ENCODE data around the gene FGD5. TPM values are rescaled to one million over a fixed set of nuclear protein-coding genes. Genes with fewer than 3 reads are reported as not detected.

FGD5 gene
- total and polyA plus RNA-seq, 2 experiments from 2014 or later = 7.4 to 12.2 TPM

DNA sequence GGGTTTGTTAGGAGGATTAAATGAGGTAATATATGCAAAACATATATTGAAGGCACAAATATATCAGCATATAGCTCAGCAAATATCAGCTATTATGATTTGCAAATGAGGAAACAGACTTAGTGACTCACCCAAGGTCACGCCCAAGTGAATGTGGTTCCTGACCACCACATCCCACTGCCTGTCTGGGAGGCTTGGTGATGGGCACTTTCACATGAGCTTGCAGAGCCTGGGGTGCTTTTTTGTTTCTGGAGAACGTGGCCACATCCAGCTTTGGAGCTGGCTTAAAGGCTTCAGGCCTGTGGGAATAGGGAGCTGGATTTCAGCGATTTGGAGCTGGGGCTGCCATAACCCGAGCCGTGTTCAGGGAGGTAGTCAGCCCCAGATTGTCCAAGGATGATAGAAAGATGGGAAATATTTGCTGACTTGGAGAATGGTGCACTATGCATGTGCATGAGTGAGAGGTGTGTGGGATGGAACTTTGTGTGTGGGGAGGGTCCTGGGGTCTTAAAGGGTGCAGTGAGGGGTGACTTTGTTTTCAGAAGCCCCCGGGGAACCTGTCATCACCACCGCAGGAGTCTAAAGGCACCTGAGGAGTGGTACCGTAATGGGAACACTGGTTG is 12.0 kb upstream of the FGD5 start:
- H3K79me2 ChIP-seq (replicated peaks; ENCODE audit: insufficient read depth) = no peaks in the 10 kb centered on the region
- H3K27ac Mint-ChIP-seq = no peak overlapping the region
- no peaks in the 10 kb centered on the region for H3K9me3 Mint-ChIP-seq
- no peak overlapping the region for H3K4me2 ChIP-seq
- DNase-seq (ENCODE audit: low spot score) = no peak
- peaks cover 35% of the 10 kb centered on the region for H3K27me3 ChIP-seq (ENCODE audit: insufficient read depth)
- H2AFZ ChIP-seq = no peak overlapping the region
- no peak for ATAC-seq
- H3F3A ChIP-seq (replicated peaks; ENCODE audit: low read depth) = no peaks in the 10 kb centered on the region
- H3K9me2 ChIP-seq (ENCODE audit: insufficient read depth) = no peaks in the 10 kb centered on the region; the same call in 1 of the 2 replicates
- H3K4me1 Mint-ChIP-seq = peaks cover 30% of the 10 kb centered on the region
- H3K4me1 ChIP-seq (ENCODE audit: insufficient read depth) = peaks cover under 1% of the 10 kb centered on the region; the same call in 1 of the 2 replicates
- peaks cover 34% of the 10 kb centered on the region for H3K27me3 Mint-ChIP-seq (ENCODE audit: insufficient read depth, low read depth, poor library complexity)
- no peak overlapping the region for H3K27ac ChIP-seq (ENCODE audit: low read depth)
- H3K36me3 Mint-ChIP-seq (ENCODE audit: low read depth) = no peaks in the 10 kb centered on the region
- H3K4me3 ChIP-seq = no peak overlapping the region
- no peak for TF ChIP-seq EZH2 (IDR thresholded peaks at IDR 0.05; ENCODE audit: low read depth, unreplicated experiment)
- no peak for TF ChIP-seq EZH2phosphoT487 (IDR thresholded peaks at IDR 0.05; ENCODE audit: unreplicated experiment)
- TF ChIP-seq STAT1 (IDR thresholded peaks at IDR 0.05; ENCODE audit: unreplicated experiment) = no peak
- TF ChIP-seq ZNF114 (CRISPR knock-in tag; IDR thresholded peaks at IDR 0.05) = no peak
- TF ChIP-seq, protein P1, sequence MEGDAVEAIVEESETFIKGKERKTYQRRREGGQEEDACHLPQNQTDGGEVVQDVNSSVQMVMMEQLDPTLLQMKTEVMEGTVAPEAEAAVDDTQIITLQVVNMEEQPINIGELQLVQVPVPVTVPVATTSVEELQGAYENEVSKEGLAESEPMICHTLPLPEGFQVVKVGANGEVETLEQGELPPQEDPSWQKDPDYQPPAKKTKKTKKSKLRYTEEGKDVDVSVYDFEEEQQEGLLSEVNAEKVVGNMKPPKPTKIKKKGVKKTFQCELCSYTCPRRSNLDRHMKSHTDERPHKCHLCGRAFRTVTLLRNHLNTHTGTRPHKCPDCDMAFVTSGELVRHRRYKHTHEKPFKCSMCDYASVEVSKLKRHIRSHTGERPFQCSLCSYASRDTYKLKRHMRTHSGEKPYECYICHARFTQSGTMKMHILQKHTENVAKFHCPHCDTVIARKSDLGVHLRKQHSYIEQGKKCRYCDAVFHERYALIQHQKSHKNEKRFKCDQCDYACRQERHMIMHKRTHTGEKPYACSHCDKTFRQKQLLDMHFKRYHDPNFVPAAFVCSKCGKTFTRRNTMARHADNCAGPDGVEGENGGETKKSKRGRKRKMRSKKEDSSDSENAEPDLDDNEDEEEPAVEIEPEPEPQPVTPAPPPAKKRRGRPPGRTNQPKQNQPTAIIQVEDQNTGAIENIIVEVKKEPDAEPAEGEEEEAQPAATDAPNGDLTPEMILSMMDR (conservative IDR thresholded peaks at IDR 0.05; ENCODE audit: low read depth in 2 of 2) = no peak
- no peak for TF ChIP-seq CREB1 (CRISPR knock-in tag; IDR thresholded peaks at IDR 0.05; ENCODE audit: low read depth)
- TF ChIP-seq, protein P2, sequence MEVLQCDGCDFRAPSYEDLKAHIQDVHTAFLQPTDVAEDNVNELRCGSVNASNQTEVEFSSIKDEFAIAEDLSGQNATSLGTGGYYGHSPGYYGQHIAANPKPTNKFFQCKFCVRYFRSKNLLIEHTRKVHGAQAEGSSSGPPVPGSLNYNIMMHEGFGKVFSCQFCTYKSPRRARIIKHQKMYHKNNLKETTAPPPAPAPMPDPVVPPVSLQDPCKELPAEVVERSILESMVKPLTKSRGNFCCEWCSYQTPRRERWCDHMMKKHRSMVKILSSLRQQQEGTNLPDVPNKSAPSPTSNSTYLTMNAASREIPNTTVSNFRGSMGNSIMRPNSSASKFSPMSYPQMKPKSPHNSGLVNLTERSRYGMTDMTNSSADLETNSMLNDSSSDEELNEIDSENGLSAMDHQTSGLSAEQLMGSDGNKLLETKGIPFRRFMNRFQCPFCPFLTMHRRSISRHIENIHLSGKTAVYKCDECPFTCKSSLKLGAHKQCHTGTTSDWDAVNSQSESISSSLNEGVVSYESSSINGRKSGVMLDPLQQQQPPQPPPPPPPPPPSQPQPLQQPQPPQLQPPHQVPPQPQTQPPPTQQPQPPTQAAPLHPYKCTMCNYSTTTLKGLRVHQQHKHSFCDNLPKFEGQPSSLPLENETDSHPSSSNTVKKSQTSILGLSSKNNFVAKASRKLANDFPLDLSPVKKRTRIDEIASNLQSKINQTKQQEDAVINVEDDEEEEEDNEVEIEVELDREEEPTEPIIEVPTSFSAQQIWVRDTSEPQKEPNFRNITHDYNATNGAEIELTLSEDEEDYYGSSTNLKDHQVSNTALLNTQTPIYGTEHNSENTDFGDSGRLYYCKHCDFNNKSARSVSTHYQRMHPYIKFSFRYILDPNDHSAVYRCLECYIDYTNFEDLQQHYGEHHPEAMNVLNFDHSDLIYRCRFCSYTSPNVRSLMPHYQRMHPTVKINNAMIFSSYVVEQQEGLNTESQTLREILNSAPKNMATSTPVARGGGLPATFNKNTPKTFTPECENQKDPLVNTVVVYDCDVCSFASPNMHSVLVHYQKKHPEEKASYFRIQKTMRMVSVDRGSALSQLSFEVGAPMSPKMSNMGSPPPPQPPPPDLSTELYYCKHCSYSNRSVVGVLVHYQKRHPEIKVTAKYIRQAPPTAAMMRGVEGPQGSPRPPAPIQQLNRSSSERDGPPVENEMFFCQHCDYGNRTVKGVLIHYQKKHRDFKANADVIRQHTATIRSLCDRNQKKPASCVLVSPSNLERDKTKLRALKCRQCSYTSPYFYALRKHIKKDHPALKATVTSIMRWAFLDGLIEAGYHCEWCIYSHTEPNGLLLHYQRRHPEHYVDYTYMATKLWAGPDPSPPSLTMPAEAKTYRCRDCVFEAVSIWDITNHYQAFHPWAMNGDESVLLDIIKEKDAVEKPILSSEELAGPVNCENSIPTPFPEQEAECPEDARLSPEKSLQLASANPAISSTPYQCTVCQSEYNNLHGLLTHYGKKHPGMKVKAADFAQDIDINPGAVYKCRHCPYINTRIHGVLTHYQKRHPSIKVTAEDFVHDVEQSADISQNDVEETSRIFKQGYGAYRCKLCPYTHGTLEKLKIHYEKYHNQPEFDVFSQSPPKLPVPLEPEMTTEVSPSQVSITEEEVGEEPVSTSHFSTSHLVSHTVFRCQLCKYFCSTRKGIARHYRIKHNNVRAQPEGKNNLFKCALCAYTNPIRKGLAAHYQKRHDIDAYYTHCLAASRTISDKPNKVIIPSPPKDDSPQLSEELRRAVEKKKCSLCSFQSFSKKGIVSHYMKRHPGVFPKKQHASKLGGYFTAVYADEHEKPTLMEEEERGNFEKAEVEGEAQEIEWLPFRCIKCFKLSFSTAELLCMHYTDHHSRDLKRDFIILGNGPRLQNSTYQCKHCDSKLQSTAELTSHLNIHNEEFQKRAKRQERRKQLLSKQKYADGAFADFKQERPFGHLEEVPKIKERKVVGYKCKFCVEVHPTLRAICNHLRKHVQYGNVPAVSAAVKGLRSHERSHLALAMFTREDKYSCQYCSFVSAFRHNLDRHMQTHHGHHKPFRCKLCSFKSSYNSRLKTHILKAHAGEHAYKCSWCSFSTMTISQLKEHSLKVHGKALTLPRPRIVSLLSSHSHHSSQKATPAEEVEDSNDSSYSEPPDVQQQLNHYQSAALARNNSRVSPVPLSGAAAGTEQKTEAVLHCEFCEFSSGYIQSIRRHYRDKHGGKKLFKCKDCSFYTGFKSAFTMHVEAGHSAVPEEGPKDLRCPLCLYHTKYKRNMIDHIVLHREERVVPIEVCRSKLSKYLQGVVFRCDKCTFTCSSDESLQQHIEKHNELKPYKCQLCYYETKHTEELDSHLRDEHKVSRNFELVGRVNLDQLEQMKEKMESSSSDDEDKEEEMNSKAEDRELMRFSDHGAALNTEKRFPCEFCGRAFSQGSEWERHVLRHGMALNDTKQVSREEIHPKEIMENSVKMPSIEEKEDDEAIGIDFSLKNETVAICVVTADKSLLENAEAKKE (CRISPR knock-in tag; IDR thresholded peaks at IDR 0.05) = no peak
- TF ChIP-seq JUNB (IDR thresholded peaks at IDR 0.05; ENCODE audit: unreplicated experiment) = no peak
- TF ChIP-seq ZNF331 (CRISPR knock-in tag; IDR thresholded peaks at IDR 0.05; ENCODE audit: low read depth) = no peak
- TF ChIP-seq REST (IDR thresholded peaks at IDR 0.05; ENCODE audit: unreplicated experiment) = no peak
- no peak for TF ChIP-seq NANOG (IDR thresholded peaks at IDR 0.05; ENCODE audit: borderline replicate concordance)
- TF ChIP-seq POLR2AphosphoS5 (IDR thresholded peaks at IDR 0.05; ENCODE audit: low read depth) = no peak
- TF ChIP-seq, protein P3, sequence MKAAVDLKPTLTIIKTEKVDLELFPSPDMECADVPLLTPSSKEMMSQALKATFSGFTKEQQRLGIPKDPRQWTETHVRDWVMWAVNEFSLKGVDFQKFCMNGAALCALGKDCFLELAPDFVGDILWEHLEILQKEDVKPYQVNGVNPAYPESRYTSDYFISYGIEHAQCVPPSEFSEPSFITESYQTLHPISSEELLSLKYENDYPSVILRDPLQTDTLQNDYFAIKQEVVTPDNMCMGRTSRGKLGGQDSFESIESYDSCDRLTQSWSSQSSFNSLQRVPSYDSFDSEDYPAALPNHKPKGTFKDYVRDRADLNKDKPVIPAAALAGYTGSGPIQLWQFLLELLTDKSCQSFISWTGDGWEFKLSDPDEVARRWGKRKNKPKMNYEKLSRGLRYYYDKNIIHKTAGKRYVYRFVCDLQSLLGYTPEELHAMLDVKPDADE (IDR thresholded peaks at IDR 0.05) = no peak
- no peaks in the 10 kb centered on the region for H4K20me1 ChIP-seq (replicated peaks; ENCODE audit: insufficient read depth)
- no peaks in the 10 kb centered on the region for H3K36me3 ChIP-seq (ENCODE audit: insufficient read depth)
- H3K4me3 Mint-ChIP-seq = no peak overlapping the region
